HCT116 (cell line): ENCODE measurements around the gene COA8. TPM values are rescaled to one million over a fixed set of nuclear protein-coding genes. Genes with fewer than 3 reads are reported as not detected.

Source experiments
- ATAC-seq: fragments of 200-7000 bp; cut with Tn5 transposase; 2 replicates; pipeline ENCODE4 v1.9.1; 2020; ENCODE audit warnings: mild to moderate bottlenecking, moderate library complexity
- BruUV-seq: library from RNA; stranded (reverse); fragments of 400-500 nt; replicated peaks from 2 replicates; lab custom pipeline; 2021; lab: Mats Ljungman, UMichigan
- CTCF ChIA-PET: fragments of 300-600 bp; sonication (Branson Sonifier 250); formaldehyde crosslinking; loops from one replicate; lab custom pipeline; 2021; ENCODE audit warnings: antibody characterized with exemption; lab: Charles Lee
- POLR2A ChIA-PET: fragments of 300-600, 350-600 bp; sonication (Branson Sonifier 250); formaldehyde crosslinking; loops from one replicate; lab custom pipeline; 2021; ENCODE audit warnings: antibody characterized with exemption; lab: Charles Lee
- RAD21 ChIA-PET, 2 experiments: fragments of 300-600 bp; sonication (Branson Sonifier 250); formaldehyde crosslinking; loops; one replicate each; lab custom pipeline; 2023; ENCODE audit warnings: low total read pairs in 2 of 2; ENCODE audit not compliant: uncharacterized antibody in 2 of 2, unreplicated experiment in 2 of 2, low non-redundant PET in 1 of 2; lab: Charles Lee
- DNase-seq: peaks from one replicate; pipeline ENCODE4 v3.0.0-alpha.2; 2010; ENCODE audit warnings: low read depth, low spot score
- H2AFZ ChIP-seq: fragments of 200-600 bp; shearing (Covaris generic), sonication (generic); 2 replicates; pipeline ENCODE4 v1.6.1; 2017; ENCODE audit warnings: low read depth, mixed run types, mixed read lengths, antibody characterized with exemption, low read length; ENCODE audit not compliant: poor library complexity, severe bottlenecking
- H3K27ac ChIP-seq: 2 replicates; pipeline ENCODE4 v1.5.1; 2012; ENCODE audit warnings: low read depth, low read length
- H3K27me3 ChIP-seq: fragments of 200-600 bp; sonication (generic); 2 replicates; pipeline ENCODE4 v1.6.1; 2016; ENCODE audit warnings: mixed run types, low read length, mixed read lengths; ENCODE audit not compliant: insufficient read depth
- H3K36me3 ChIP-seq, 2 experiments: fragments of 200-500 bp in 1 of 2; fragments of 200-600 bp in 1 of 2; sonication (Bioruptor generic) in 1 of 2; sonication (generic) in 1 of 2; 2 replicates each; pipeline versions ENCODE4 v1.5.1 to v1.6.1; 2014 to 2016; ENCODE audit warnings: low read length in 2 of 2, inconsistent platforms in 1 of 2, mixed read lengths in 1 of 2, mixed run types in 1 of 2; ENCODE audit not compliant: insufficient read depth in 2 of 2, control insufficient read depth in 1 of 2
- H3K4me1 ChIP-seq, 2 experiments: fragments of 200-600 bp in 1 of 2; sonication (generic) in 1 of 2; 2 replicates each; pipeline versions ENCODE4 v1.5.1 to v1.6.1; 2012 to 2017; ENCODE audit warnings: low read length in 2 of 2, inconsistent platforms in 1 of 2, mild to moderate bottlenecking in 1 of 2, mixed read lengths in 1 of 2, mixed run types in 1 of 2, moderate library complexity in 1 of 2; ENCODE audit not compliant: insufficient read depth in 2 of 2, control insufficient read depth in 1 of 2
- H3K4me2 ChIP-seq: fragments of 200-600 bp; sonication (generic); 2 replicates; pipeline ENCODE4 v1.6.1; 2017; ENCODE audit warnings: mixed run types, low read length, mixed read lengths
- H3K4me3 ChIP-seq, 2 experiments: fragments of 200-600 bp in 1 of 2; sonication (generic) in 1 of 2; replicated peaks in 1 of 2; 2 replicates each; pipeline ENCODE4 v1.5.1; 2011 to 2016; ENCODE audit warnings: low read length in 2 of 2, control low read depth in 1 of 2, low read depth in 1 of 2, mild to moderate bottlenecking in 1 of 2, mixed read lengths in 1 of 2, mixed run types in 1 of 2
- H3K79me2 ChIP-seq: fragments of 200-600 bp; sonication (generic); 2 replicates; pipeline ENCODE4 v1.6.1; 2017; ENCODE audit warnings: mild to moderate bottlenecking, mixed run types, low read length, moderate library complexity, mixed read lengths; ENCODE audit not compliant: insufficient read depth
- H3K9ac ChIP-seq: fragments of 200-600 bp; sonication (generic); 2 replicates; pipeline ENCODE4 v1.6.1; 2016; ENCODE audit warnings: low read length, mixed read lengths
- H3K9me2 ChIP-seq: fragments of 200-600 bp; sonication (generic), shearing (Covaris generic); 2 replicates; pipeline ENCODE4 v1.6.1; 2017; ENCODE audit warnings: mixed run types, mild to moderate bottlenecking, moderate library complexity; ENCODE audit not compliant: insufficient read depth
- H3K9me3 ChIP-seq, 2 experiments: fragments of 200-500 bp in 1 of 2; fragments of 200-600 bp in 1 of 2; sonication (Bioruptor generic) in 1 of 2; sonication (generic) in 1 of 2; 2 replicates each; pipeline ENCODE4 v1.6.1; 2014 to 2017; ENCODE audit warnings: low read length in 2 of 2, mixed read lengths in 2 of 2, inconsistent platforms in 1 of 2, low read depth in 1 of 2, mild to moderate bottlenecking in 1 of 2, mixed run types in 1 of 2, moderate library complexity in 1 of 2; ENCODE audit not compliant: control insufficient read depth in 1 of 2, insufficient read depth in 1 of 2
- H4K20me1 ChIP-seq: fragments of 200-600 bp; sonication (generic), shearing (Covaris generic); 2 replicates; pipeline ENCODE4 v1.6.1; 2017; ENCODE audit warnings: mixed run types, mild to moderate bottlenecking, moderate library complexity; ENCODE audit not compliant: insufficient read depth
- ATF3 ChIP-seq: IDR thresholded peaks from 2 replicates; pipeline ENCODE4 v1.6.1; 2012
- EZH2 ChIP-seq: fragments of 200-600 bp; sonication (generic); IDR thresholded peaks from 2 replicates; pipeline ENCODE4 v1.6.1; 2017; ENCODE audit warnings: antibody characterized with exemption, mixed run types
- POLR2AphosphoS5 ChIP-seq: IDR thresholded peaks from 2 replicates; pipeline ENCODE4 v1.6.1; 2011; ENCODE audit warnings: mild to moderate bottlenecking, low read depth, low read length, moderate library complexity
- RAD21 ChIP-seq: IDR thresholded peaks from 2 replicates; pipeline ENCODE4 v1.6.1; 2012; ENCODE audit warnings: low read depth, mild to moderate bottlenecking
- SRF ChIP-seq: IDR thresholded peaks from 2 replicates; pipeline ENCODE4 v1.6.1; 2012; ENCODE audit warnings: low read depth
- YY1 ChIP-seq: IDR thresholded peaks from 2 replicates; pipeline ENCODE4 v1.6.1; 2011; ENCODE audit warnings: low read length, low read depth, moderate library complexity, mild to moderate bottlenecking; ENCODE audit not compliant: insufficient replicate concordance; ENCODE audit errors: extremely low read depth
- intact Hi-C: fragments of 100-400 bp; cut with micrococcal nuclease; formaldehyde crosslinking; loops from 2 replicates; pipeline ENCODE4 v1.10.0; 2022
- total RNA-seq: library from RNA; stranded (reverse); gene quantifications from one replicate; pipeline ENCODE4 v1.2.1, GENCODE V29; 2021; ENCODE audit not compliant: unreplicated experiment

The COA8 gene
- total RNA-seq, 1 experiment from 2014 or later = 29.4 TPM

- TF ChIP-seq YY1 = no peak
- no peak for TF ChIP-seq ATF3
These were observed 20.8 kb upstream of the COA8 start (continued) for GRCh38 chr14:103541709-103542604.

GRCh38 chr14:103542605-103543088 lies 20.1 kb upstream of the COA8 start:
- H3K9me2 ChIP-seq = no peaks in the 10 kb centered on the region
- intact Hi-C loops = no loop called here
- CTCF ChIA-PET = interaction anchor here (0.7 to 1.2 kb wide), 2 partner anchors 22 kb away, joined by 3 to 5 read pairs; no protein-coding TSS in a partner anchor
- no peaks in the 10 kb centered on the region for H3K27me3 ChIP-seq
- H4K20me1 ChIP-seq = no peaks in the 10 kb centered on the region
- no peak overlapping the region for H3K27ac ChIP-seq
- TF ChIP-seq EZH2 = no peak
- TF ChIP-seq POLR2AphosphoS5 = no peak
- DNase-seq (no peak), ATAC-seq (no peak)
- no peak overlapping the region for H3K4me3 ChIP-seq
- RAD21 ChIA-PET = no interaction called here
- BruUV-seq = no TSS peak
- no peaks in the 10 kb centered on the region for H3K79me2 ChIP-seq
- no peak overlapping the region for H2AFZ ChIP-seq
- POLR2A ChIA-PET = no interaction called here
- H3K4me2 ChIP-seq = peak overlapping the region; percentile 27
- H3K9me3 ChIP-seq = no peaks in the 10 kb centered on the region
- H3K4me1 ChIP-seq = peaks cover 34 to 54% of the 10 kb centered on the region in 2 experiments
- H3K9ac ChIP-seq = no peak overlapping the region
- H3K36me3 ChIP-seq = no peaks in the 10 kb centered on the region

GRCh38 chr14:103543140-103543539 lies 19.6 kb upstream of the COA8 start:
- no peak overlapping the region for H3K27ac ChIP-seq
- H3K4me3 ChIP-seq = no peak overlapping the region
- CTCF ChIA-PET = interaction anchor here (0.7 kb wide), 1 partner anchor 22 kb away, joined by 3 read pairs; no protein-coding TSS in a partner anchor
- no peak overlapping the region for H3K9ac ChIP-seq
- no peaks in the 10 kb centered on the region for H3K79me2 ChIP-seq
- no peaks in the 10 kb centered on the region for H3K36me3 ChIP-seq
- no peaks in the 10 kb centered on the region for H3K9me2 ChIP-seq
- no peaks in the 10 kb centered on the region for H3K9me3 ChIP-seq
- BruUV-seq = no TSS peak
- no peak for TF ChIP-seq RAD21
- no peak for TF ChIP-seq ATF3
- no peak for TF ChIP-seq SRF
- TF ChIP-seq, all 23 proteins: peak for 0
- H3K4me1 ChIP-seq = peaks cover 34 to 54% of the 10 kb centered on the region in 2 experiments
- no peaks in the 10 kb centered on the region for H4K20me1 ChIP-seq
- ChIA-PET RAD21 (no interaction called here), POLR2A (no interaction called here)
- no peaks in the 10 kb centered on the region for H3K27me3 ChIP-seq
- H2AFZ ChIP-seq = no peak overlapping the region
- intact Hi-C loops = no loop called here
- DNase-seq (no peak), ATAC-seq (no peak)
- peak overlapping the region; percentile 27 for H3K4me2 ChIP-seq
